ENCODE results near the gene ZNF423. TPM values are rescaled to one million over a fixed set of nuclear protein-coding genes. Genes with fewer than 3 reads are reported as not detected.

The ZNF423 gene
- total RNA-seq, 1 donor from 2014 or later: 11.9 TPM

GRCh38 chr16:49639739-49640431 is 216.0 kb downstream of the ZNF423 start:
- Histone ChIP-seq H3K4me3 (no peak overlapping the region), H3K9me3 (no peaks in the 10 kb centered on the region), H3K27me3 (no peaks in the 10 kb centered on the region), H3K4me1 (peaks cover 19% of the 10 kb centered on the region), H3K36me3 (no peaks in the 10 kb centered on the region), H3K27ac (peak overlapping the region; percentile 63)
- DNase-seq (no peak), ATAC-seq (no peak)
- intact Hi-C loops (cut with DNase I): no loop called here
- no peak for TF ChIP-seq CTCF (IDR thresholded peaks at IDR 0.05)

GRCh38 chr16:49638673-49639610 is 217.0 kb downstream of the ZNF423 start:
- Histone ChIP-seq H3K27ac (peak overlapping the region; percentile 63), H3K4me1 (peaks cover 19% of the 10 kb centered on the region), H3K4me3 (no peak overlapping the region), H3K36me3 (no peaks in the 10 kb centered on the region), H3K9me3 (no peaks in the 10 kb centered on the region), H3K27me3 (no peaks in the 10 kb centered on the region)
- TF ChIP-seq CTCF (IDR thresholded peaks at IDR 0.05): no peak
- no peak for DNase-seq
- intact Hi-C loops (cut with DNase I): no loop called here
- peak; percentile 25 for ATAC-seq

- Histone ChIP-seq H3K27me3 (no peaks in the 10 kb centered on the region), H3K9me3 (no peaks in the 10 kb centered on the region), H3K4me1 (peaks cover 19% of the 10 kb centered on the region), H3K36me3 (no peaks in the 10 kb centered on the region), H3K27ac (no peak overlapping the region), H3K4me3 (no peak overlapping the region)
- no peak for ATAC-seq
- DNase-seq: no peak
- intact Hi-C loops (cut with DNase I): no loop called here
- TF ChIP-seq CTCF (IDR thresholded peaks at IDR 0.05): no peak
These were observed 217.8 kb downstream of the ZNF423 start for GRCh38 chr16:49637933-49638672.

GRCh38 chr16:49637511-49637910 is 218.4 kb downstream of the ZNF423 start:
- Histone ChIP-seq H3K27me3 (no peaks in the 10 kb centered on the region), H3K4me3 (no peak overlapping the region), H3K36me3 (no peaks in the 10 kb centered on the region), H3K27ac (no peak overlapping the region), H3K4me1 (peaks cover 19% of the 10 kb centered on the region), H3K9me3 (no peaks in the 10 kb centered on the region)
- intact Hi-C loops (cut with DNase I): no loop called here
- no peak for TF ChIP-seq CTCF (IDR thresholded peaks at IDR 0.05)
- no peak for ATAC-seq
- no peak for DNase-seq

DNA sequence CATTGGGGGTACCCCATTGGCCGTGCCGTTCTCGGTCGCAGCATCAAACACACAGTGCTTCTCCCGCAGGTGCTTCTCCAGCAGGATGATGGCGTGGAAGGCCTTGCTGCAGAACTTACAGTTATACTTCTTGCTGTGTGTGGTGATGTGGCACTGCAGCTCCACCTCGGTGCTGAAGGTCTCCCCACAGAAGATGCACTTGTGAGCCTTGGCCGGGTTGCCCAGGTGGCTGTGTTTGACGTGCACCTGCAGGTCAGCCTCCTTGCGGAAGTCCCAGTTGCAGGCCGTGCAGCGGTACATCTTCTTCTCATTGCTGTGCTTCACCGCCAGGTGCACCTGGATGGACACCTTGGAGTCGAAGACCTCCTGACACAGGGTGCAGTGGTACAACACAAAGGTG is 219.3 kb downstream of the ZNF423 start:
- TF ChIP-seq CTCF (IDR thresholded peaks at IDR 0.05): no peak
- DNase-seq: no peak
- H3K36me3 ChIP-seq: no peaks in the 10 kb centered on the region

More for the DNA sequence above, 219.3 kb downstream of the ZNF423 start:
- ATAC-seq: no peak
- H3K9me3 ChIP-seq: no peaks in the 10 kb centered on the region
- no peak overlapping the region for H3K4me3 ChIP-seq
- no peak overlapping the region for H3K27ac ChIP-seq
- intact Hi-C loops (cut with DNase I): no loop called here
- no peaks in the 10 kb centered on the region for H3K27me3 ChIP-seq
- peaks cover 19% of the 10 kb centered on the region for H3K4me1 ChIP-seq
